Measurements from ENCODE around the gene DGKG. TPM values are rescaled to one million over a fixed set of nuclear protein-coding genes. Genes with fewer than 3 reads are reported as not detected.

Gene DGKG
- total RNA-seq, 1 donor from 2014 or later = 5.7 TPM

DNA sequence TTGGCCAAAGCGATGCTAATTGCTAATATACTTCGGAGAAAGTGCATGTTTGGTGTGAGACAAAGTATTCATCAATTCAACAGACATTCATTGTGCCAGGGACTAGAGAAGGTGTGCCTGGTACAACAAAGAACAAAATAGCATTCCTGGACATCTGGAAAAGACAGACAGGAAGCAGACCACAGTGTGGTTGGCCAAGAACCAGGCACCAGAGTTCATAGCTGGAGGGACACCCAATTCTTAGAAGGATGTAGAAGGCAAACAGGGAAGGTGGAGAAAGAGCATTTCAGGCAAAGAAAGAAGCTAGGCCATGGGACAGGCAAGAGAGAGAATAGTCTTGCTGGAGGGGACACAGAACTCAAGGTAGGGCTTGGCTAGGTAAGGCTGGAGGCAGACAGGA lies 147.4 kb downstream of the DGKG start:
- H3K27me3 ChIP-seq (ENCODE audit: low read depth) = no peaks in the 10 kb centered on the region
- no peak for ATAC-seq
- no peaks in the 10 kb centered on the region for H3K9me3 ChIP-seq

DNA sequence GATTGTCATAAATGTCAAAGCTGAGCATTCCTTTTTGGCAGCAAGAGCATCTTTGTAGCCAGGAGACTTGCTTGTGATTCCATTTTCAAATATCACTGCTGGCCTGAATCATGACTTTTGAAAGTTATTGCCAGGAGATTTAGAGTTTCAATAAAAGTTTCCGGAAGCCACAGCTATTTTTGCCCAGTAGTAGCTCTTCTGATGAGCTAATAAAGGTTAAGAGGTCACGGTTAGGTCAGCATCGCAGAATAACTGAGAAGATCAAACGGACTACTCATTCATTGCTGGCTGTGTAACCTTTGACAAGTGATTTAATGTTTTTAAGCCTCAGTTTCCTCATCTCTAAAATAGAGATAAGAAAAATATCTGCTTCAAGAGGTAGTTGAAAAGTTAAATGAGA lies 148.1 kb downstream of the DGKG start:
- Histone ChIP-seq H3K27ac (no peak overlapping the region), H3K36me3 (no peaks in the 10 kb centered on the region), H3K27me3 (ENCODE audit: low read depth) (no peaks in the 10 kb centered on the region), H3K4me1 (peaks cover 21% of the 10 kb centered on the region), H3K9me3 (no peaks in the 10 kb centered on the region), H3K4me3 (no peak overlapping the region)
- intact Hi-C loops (cut with DNase I) = no loop called here
- ATAC-seq = no peak
- DNase-seq = no peak
- TF ChIP-seq, protein P1, sequence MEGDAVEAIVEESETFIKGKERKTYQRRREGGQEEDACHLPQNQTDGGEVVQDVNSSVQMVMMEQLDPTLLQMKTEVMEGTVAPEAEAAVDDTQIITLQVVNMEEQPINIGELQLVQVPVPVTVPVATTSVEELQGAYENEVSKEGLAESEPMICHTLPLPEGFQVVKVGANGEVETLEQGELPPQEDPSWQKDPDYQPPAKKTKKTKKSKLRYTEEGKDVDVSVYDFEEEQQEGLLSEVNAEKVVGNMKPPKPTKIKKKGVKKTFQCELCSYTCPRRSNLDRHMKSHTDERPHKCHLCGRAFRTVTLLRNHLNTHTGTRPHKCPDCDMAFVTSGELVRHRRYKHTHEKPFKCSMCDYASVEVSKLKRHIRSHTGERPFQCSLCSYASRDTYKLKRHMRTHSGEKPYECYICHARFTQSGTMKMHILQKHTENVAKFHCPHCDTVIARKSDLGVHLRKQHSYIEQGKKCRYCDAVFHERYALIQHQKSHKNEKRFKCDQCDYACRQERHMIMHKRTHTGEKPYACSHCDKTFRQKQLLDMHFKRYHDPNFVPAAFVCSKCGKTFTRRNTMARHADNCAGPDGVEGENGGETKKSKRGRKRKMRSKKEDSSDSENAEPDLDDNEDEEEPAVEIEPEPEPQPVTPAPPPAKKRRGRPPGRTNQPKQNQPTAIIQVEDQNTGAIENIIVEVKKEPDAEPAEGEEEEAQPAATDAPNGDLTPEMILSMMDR (IDR thresholded peaks at IDR 0.05) = no peak

More for the DNA sequence above, 147.4 kb downstream of the DGKG start:
- intact Hi-C loops (cut with DNase I) = no loop called here
- TF ChIP-seq, protein P1 (IDR thresholded peaks at IDR 0.05) = no peak
- Histone ChIP-seq H3K36me3 (no peaks in the 10 kb centered on the region), H3K4me1 (peaks cover 14% of the 10 kb centered on the region), H3K27ac (no peak overlapping the region), H3K4me3 (no peak overlapping the region)
- no peak for DNase-seq

DNA sequence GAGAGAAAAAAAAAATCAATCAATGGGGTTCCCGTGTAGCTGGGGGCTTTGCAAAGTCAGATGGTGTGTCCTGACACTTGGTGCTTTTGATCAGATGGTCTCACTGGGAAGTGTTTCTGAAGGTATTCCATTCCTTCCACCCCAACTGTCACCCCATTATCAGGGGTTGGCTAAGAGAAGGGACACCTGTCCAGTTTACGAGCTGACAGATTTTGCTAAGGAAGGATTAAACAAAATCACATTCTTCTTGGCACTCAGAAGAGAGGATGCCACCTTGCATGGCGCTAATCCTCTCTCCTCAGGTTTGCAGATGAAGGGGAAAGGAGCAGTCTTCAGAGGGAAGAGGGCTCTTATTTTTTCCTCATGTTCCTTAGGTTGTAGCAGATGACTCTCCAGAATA lies 149.4 kb downstream of the DGKG start:
- Histone ChIP-seq H3K27me3 (ENCODE audit: low read depth) (no peaks in the 10 kb centered on the region), H3K27ac (no peak overlapping the region), H3K4me1 (peaks cover 27% of the 10 kb centered on the region), H3K36me3 (no peaks in the 10 kb centered on the region), H3K4me3 (no peak overlapping the region), H3K9me3 (no peaks in the 10 kb centered on the region)
- intact Hi-C loops (cut with DNase I) = no loop called here
- TF ChIP-seq, protein P1 (IDR thresholded peaks at IDR 0.05) = no peak
- ATAC-seq (no peak), DNase-seq (no peak)

DNA sequence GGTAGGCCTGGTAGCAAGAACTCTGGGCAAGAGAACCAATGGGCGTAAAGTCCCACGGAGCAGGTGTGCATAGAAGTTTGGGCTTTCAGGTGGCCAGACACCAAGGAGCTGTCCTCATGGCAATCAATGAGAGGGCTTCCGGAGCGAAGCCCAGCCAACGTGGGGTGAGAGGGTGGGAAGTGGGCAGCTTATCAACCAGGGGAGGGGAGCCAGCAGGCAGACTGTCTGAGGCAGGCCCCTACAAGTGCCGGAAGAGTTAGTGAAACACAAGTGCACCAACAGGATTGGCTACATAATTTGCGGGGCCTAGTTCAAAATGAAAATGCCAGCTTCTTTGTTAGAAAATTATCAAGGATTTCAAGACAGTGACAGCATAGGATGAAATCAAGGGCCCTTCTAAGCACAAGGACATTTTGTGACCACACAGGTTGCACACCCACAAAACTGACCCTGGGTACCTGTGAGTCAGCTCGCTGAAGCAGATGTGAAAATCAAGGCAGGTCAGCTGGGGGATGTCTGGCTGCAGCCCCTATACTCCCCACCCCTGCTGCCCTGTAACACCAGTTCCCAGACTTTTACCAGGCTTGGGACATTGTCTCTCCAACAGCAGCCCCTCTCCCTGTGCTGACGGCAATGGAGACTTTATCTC lies 151.1 kb downstream of the DGKG start:
- no peaks in the 10 kb centered on the region for H3K9me3 ChIP-seq
- intact Hi-C loops (cut with DNase I) = no loop called here
- DNase-seq (no peak), ATAC-seq (peak in 1 of 2 donors; percentile 43)
- H3K4me1 ChIP-seq = peaks cover 27% of the 10 kb centered on the region
- H3K36me3 ChIP-seq = no peaks in the 10 kb centered on the region
- peak overlapping the region; percentile 67 for H3K27ac ChIP-seq
- H3K4me3 ChIP-seq = no peak overlapping the region
- no peaks in the 10 kb centered on the region for H3K27me3 ChIP-seq (ENCODE audit: low read depth)
- TF ChIP-seq, protein P1 (IDR thresholded peaks at IDR 0.05) = no peak

DNA sequence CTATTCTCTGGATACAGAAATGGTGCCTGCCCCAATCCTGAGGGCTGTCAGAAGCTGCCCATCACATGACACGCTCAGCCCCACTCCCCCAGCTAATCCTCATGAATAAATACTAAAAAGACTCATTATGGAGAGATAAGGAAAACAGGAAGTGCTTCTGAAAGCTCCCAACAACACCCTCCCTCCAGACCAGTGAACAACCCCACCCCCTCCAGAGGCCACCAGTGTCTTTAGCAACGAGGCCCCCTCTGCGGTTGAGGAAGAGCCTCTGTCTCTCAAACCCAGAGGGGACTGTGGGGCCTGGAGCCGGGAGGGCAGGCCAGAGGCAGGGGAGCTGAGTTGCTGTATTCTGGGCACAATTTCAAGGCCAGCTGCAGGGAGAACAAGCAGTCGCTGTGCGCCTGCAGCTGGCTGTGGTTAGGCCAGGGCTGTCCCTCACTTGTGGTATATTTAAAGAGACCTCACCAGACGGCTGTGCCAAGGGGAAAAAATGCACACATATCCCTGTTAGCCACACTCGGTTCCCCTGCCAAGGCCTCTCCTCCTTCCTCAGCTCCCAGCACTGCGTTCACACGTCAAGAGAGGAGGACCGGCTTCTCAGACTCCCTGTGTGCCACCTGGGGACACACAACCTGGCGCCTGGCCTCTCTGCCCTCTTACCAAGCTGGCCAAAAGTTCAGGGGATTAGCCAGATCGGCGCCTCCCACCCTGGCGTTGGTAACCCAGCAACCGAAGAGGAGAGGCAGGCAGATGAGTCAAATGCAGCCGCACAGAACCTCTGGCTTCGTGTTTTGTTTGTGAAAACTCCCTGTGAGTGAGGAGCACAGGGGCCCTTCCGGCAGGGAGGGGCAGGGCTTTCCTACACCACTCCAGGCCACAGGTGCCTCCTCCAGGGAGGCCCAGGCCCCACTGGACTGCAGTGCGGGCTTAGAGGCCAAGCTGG lies 152.0 kb downstream of the DGKG start:
- H3K4me3 ChIP-seq = no peak overlapping the region
- peak; percentile 66 to 68 for ATAC-seq
- H3K27ac ChIP-seq = peak overlapping the region; percentile 67
- no peaks in the 10 kb centered on the region for H3K27me3 ChIP-seq (ENCODE audit: low read depth)
- no peaks in the 10 kb centered on the region for H3K9me3 ChIP-seq
- no peaks in the 10 kb centered on the region for H3K36me3 ChIP-seq
- intact Hi-C loops (cut with DNase I) = no loop called here
- no peak for DNase-seq
- peaks cover 27% of the 10 kb centered on the region for H3K4me1 ChIP-seq
- TF ChIP-seq, protein P1 (IDR thresholded peaks at IDR 0.05) = no peak
